SK-MEL-5 (cell line): ENCODE results near the gene PTPN14. TPM values are rescaled to one million over a fixed set of nuclear protein-coding genes. Genes with fewer than 3 reads are reported as not detected.
"Not testable (repeated sequence)": the region's sequence is repeated elsewhere in the genome, so short reads cannot be mapped to it uniquely, and the experiment has no call there.

Experiments
- DNase-seq: peaks from one replicate; pipeline ENCODE4 v3.0.0-alpha.2; 2016; ENCODE audit warnings: low read depth, low spot score
- in situ Hi-C: cut with HindIII; loops from 2 replicates; pipeline ENCODE4 v1.10.0; 2016; ENCODE audit warnings: low sequenced_read_pairs, high pct_unique_total_duplicates, low pct_unique_long_range_greater_than_20kb
- total RNA-seq: library from RNA; depleted of rRNA; stranded (reverse); fragments of >200 nt; shearing (Covaris generic); gene quantifications from 2 replicates; pipeline ENCODE4 v1.2.3, GENCODE V29; 2014

The PTPN14 gene
- total RNA-seq, 1 experiment from 2014 or later = 5.4 TPM

DNA sequence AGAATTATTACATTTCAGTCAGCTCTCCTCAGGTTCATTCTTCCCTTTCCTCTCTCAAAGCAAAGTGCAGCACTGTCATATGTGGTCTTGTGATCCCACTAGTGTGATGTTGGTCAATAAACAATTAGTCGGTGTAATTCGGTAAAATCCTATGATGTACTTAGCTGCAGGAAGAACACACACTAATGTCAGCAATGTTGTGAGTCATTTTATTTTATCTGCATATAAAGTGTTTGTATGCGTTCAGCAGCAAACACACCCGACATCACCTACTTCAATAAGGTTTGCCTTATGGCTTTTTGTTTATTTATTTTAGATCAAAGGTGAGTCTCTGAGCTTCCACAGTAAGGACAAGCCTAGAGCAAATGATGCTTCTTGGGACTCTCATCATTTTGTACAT is 47.8 kb downstream of the PTPN14 start:
- in situ Hi-C loops = no loop called here
- no peak for DNase-seq

GRCh38 chr1:214500340-214501055 is 50.9 kb downstream of the PTPN14 start:
- DNase-seq = no peak
- in situ Hi-C loops = no loop called here

- in situ Hi-C loops = no loop called here
Observed at GRCh38 chr1:214499732-214500131, 51.7 kb downstream of the PTPN14 start.

DNA sequence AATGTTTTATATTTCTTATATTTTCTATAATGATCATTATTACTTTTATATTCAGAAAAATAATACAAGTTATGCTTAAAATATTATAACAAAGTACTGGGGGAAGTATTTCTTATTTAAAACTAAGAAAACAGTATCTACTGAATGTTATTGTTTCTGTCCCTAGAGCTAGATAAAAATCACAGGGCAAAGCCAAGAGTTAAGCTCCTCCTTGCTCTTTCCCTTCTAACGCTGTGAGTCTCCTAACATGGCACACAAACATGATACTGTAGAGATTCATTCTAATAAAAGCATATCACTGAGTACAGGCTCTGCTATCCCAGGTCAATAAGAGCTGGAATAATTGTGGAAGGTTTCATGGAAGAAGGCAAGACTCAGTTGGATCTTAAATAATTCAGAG is 53.4 kb downstream of the PTPN14 start:
- in situ Hi-C loops = no loop called here
- no peak for DNase-seq

More at GRCh38 chr1:214499732-214500131, 51.7 kb downstream of the PTPN14 start:
- DNase-seq = no peak

- in situ Hi-C loops = no loop called here
- no peak for DNase-seq
Observed at GRCh38 chr1:214496126-214496525, 55.3 kb downstream of the PTPN14 start.

DNA sequence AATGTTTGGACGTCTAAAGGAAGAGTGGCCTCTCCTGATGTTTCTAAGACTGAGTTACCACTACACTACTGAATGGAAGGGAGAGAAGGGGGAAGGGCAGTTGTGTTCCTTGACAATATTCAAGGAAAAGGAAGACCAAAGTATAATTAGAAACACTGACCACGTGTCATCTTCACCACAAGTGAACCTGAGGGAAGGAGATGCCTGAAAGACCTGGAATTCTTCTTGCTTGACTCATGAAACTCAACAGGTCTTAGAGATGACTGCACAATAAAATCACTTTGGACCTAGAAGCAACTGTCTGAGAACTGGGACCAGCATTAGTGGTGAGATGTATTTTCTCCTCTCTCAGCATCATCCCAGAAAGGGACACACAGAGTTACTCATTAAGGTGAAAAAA is 56.7 kb downstream of the PTPN14 start:
- in situ Hi-C loops = no loop called here
- DNase-seq = no peak

GRCh38 chr1:214494179-214494578 is 57.2 kb downstream of the PTPN14 start:
- DNase-seq, in situ Hi-C loops: not testable (repeated sequence)

DNA sequence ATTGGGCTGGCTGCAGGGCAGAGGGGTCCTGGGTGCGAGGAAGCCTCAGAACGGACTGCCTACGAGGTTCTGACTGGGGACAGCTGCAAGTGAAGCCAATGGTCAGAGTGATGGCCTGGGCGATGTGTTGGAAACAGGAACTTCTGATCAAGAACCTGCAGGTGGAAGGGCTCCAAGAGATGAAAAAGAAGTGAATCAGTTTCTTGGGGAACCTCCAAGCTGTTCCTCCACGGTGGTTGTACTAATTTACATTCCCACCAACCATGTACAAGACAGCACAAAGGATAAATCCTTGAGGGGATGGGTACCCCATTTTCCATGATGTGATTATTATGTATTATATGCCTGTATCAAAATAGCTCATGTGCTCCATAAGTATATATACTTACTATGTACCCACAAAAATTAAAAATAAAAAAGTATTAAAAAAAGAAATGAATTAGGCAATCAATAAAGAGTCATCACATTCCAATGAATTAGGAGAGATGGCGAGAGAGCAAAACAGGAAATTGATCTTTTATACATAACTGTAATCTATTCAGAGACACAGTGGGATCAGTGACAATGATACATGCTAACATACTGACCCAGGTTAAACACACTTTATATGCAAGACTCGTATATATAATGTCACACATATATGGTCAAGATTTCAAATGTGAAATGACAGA is 58.1 kb downstream of the PTPN14 start:
- no peak for DNase-seq
- in situ Hi-C loops = no loop called here

DNA sequence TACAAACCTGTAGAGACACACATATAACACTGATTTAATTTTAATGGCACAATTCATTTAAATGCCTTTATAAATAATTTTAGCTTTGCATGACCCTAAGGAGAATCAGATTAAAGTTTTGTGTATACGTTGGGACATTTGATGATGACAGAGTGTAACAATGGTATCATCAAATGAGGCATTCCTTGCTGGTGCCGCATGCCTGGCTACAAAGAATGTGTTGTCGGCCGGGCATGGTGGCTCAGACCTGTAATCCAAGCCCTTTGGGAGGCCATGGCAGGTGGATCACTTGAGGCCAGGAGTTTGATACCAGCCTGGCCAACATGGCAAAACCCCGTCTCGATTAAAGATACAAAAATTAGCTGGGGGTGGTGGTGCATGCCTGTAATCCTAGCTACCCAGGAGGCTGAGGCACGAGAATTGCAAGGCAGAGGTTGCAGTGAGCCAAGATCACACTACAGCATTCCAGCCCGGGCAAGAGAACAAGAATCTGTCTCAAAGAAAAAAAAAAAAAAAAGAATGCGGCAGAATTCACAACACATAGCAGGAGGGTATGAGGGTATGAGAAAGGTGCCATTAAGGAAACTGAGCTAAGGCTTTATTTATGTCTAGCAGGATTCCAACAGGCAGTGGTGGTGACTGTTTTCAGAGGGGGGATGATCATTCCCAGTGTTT is 58.9 kb downstream of the PTPN14 start:
- no peak for DNase-seq
- in situ Hi-C loops = no loop called here

DNA sequence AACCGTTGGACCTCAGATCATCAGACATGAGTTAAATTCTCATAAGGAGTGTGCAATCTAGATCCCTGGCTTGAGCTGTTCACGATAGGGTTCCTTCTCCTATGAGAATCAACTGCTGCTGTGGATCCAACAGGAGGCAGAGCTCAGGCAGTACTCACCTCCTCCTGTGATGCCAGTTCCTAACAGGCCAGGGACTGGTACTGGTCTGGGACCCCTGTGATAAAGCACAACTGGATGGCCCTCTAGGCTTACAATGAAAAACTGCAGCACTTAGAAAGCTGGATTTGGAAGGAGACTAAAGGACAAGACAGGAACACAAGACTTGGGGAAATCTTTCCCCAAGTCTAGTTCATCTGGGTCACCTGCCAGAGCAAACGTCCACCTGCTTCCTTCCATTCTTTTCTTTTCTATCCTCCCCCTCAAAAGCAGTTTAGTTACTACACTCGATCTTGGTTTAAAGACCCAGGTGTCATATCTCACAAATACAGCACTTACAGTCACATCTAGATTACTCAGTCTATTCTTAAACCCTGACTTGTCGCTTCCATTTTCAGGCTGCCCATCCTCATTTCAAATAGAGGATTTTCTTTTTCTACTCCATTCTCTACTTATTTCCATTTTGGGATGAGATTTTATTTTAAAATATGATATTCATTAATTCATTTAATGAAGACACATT is 59.8 kb downstream of the PTPN14 start:
- in situ Hi-C loops = no loop called here
- peak; percentile 30 for DNase-seq

DNA sequence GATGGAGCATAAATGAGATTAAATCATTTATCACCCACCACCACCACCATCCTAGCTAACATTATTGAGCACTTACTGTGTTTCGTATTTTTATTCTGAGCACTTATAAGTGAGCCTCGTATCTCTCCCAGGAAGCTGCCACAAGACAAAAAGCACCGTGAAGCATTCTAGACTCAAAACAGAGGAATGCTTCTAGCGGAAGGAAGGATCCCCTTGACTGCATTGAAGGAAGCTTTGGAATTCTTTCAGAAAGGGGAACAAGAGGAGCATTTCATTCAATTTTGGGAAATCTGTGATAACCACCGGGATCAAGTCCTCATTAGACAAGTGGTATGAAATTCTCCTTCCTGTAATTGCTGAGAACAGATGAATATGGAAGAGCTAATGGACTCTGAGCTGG is 66.3 kb downstream of the PTPN14 start:
- no peak for DNase-seq
- in situ Hi-C loops = no loop called here

- in situ Hi-C loops = not testable (repeated sequence)
Observed at GRCh38 chr1:214483180-214483579, 68.2 kb downstream of the PTPN14 start.

DNA sequence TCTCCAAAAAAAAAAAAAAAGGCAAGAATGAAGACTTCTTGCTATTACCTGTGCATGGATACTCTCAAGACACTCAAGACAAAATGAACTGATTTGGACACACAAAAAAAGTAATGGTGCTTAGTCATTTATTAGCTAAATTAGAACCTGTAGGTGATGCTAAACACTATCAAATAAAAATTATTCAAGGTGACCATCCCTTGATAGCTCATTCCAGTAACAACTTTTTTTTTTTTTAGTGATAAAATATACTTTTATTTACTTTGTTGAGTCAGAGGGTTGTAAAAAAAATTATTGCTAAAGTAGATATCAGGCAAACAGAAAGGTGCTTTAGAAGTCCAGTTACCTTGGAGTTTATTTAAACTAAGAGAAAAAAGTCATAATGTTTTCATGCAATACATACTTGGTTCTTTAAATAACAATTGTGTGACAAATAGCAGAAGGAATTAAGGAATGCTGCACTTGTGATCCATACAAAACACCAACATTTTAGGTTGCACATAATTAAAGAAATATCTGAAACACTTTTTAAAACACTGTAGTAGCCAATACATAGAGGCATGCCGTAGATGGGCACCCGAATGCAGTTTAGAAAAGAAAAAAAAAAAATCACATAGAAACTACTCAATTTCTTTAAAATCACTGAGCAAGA is 69.3 kb downstream of the PTPN14 start:
- DNase-seq, in situ Hi-C loops: not testable (repeated sequence)

More at GRCh38 chr1:214483180-214483579, 68.2 kb downstream of the PTPN14 start:
- not testable (repeated sequence) for DNase-seq

DNA sequence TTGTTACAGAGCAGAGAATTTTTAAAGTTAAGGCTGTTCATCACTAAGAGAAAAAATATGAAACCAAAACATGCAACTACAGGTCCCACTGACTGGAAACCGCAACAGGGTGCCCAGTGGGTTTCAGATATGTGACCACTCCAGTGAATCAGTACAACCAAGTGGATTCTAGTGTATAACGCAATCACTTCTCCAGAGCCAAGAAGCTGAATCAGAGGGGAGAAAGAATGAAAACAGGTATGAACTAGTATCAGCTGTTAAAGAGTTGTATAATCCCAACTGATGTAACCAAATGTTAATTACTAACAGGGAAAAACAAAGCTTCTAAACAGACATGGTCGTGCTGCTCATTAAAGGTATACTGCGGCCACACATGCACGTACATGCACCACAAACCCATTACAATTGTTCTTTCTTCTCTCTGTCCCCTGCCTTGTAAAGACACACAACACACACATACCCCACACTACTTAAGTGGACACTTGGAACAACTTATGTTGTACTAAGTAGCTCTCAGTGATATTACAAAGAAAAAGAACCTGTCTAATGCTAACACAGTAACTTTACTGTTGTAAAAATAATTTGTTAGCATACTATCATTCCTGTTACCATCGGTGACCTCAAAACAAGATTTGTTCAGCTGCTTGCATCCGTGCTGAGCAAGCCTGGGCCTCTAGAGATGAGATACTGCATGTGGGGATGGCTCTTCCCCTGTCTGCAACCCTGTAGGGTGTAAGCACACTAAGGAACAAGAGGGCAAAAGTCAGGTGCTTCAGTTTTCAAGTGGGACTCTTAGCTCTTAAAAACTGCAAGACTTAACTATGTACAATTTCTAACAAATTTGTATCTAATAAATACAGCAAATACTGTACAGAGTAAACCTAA is 74.2 kb downstream of the PTPN14 start:
- no peak for DNase-seq
- in situ Hi-C loops = no loop called here

DNA sequence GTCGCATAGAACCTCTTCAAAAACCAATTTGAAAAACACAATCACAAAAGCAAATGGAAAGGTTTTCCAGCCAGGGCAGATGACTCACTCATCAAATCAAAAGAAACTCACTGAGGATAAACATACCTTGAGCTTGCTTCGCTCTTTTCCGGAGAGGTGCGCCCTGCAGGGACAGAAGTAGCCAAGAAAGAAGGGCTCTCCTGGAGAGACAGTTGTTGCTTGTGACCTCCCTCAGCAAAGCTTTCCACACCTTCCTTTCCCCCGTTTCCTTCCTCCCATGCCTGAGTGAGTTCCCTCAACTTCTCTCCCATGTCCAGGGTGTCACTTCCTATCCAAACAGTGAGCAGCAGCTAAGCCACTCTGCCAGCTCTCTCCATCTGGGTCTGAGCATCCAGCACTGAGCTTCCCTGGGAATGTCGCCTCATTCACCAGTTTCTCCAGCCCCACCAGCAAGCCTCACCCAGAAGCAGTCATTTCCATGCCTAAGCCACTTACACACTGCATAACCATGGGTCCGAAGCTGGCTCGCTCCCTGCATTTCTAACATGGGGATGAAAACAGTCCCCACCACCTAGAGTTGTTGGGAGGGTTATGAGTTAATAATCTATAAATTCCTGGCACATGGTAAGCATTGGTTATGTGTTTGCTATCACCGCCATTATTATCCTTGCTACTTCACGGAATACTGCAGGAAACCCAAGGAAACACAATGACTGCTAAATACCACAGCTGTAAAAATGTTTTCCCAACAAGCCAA is 75.0 kb downstream of the PTPN14 start:
- no peak for DNase-seq
- in situ Hi-C loops = no loop called here

- in situ Hi-C loops = no loop called here
- no peak for DNase-seq
Observed at GRCh38 chr1:214475746-214476145, 75.7 kb downstream of the PTPN14 start.
